HEK293T (cell line): ENCODE results near the gene FCHO2.

Experiments used
- CTCF ChIA-PET: fragments of 350-600 bp; formaldehyde crosslinking; extraction: SDS; loops from one replicate; lab custom pipeline; 2021; ENCODE audit warnings: antibody characterized with exemption, inconsistent platforms; lab: Yijun Ruan, JAX
- POLR2A ChIA-PET: fragments of 350-600 bp; formaldehyde crosslinking; extraction: SDS; loops from one replicate; lab custom pipeline; 2020; ENCODE audit warnings: antibody characterized with exemption, inconsistent platforms; lab: Yijun Ruan, JAX
- DNase-seq: peaks from one replicate; pipeline ENCODE4 v3.0.0; 2012; ENCODE audit warnings: mixed read lengths; ENCODE audit errors: extremely low spot score
- ARNT ChIP-seq: fragments of 450-650 bp; IDR thresholded peaks from 2 replicates; pipeline ENCODE4 v1.6.1; 2017; ENCODE audit warnings: mild to moderate bottlenecking
- BHLHE40 ChIP-seq: fragments of 450-650 bp; IDR thresholded peaks from 2 replicates; pipeline ENCODE4 v1.6.1; 2016; ENCODE audit warnings: mild to moderate bottlenecking, moderate library complexity, borderline replicate concordance
- CTBP1 ChIP-seq: fragments of 450-650 bp; IDR thresholded peaks from 2 replicates; pipeline ENCODE4 v1.6.1; 2016; ENCODE audit warnings: borderline replicate concordance
- ELF4 ChIP-seq: fragments of 450-650 bp; IDR thresholded peaks from 2 replicates; pipeline ENCODE4 v1.6.1; 2017; ENCODE audit warnings: antibody characterized with exemption
- FOXA1 ChIP-seq: fragments of 450-650 bp; IDR thresholded peaks from 2 replicates; pipeline ENCODE4 v1.6.1; 2016; ENCODE audit warnings: mild to moderate bottlenecking
- FOXK2 ChIP-seq: fragments of 450-650 bp; IDR thresholded peaks from 2 replicates; pipeline ENCODE4 v1.6.1; 2016; ENCODE audit warnings: mild to moderate bottlenecking
- FOXM1 ChIP-seq: fragments of 450-650 bp; IDR thresholded peaks from 2 replicates; pipeline ENCODE4 v1.6.1; 2017; ENCODE audit warnings: mild to moderate bottlenecking, borderline replicate concordance
- HDGF ChIP-seq: fragments of 450-650 bp; IDR thresholded peaks from 2 replicates; pipeline ENCODE4 v1.6.1; 2017; ENCODE audit warnings: antibody characterized with exemption, borderline replicate concordance
- L3MBTL2 ChIP-seq: fragments of 450-650 bp; conservative IDR thresholded peaks from 2 replicates; pipeline ENCODE4 v1.6.1; 2016; ENCODE audit warnings: mild to moderate bottlenecking
- LEF1 ChIP-seq: fragments of 450-650 bp; IDR thresholded peaks from 2 replicates; pipeline ENCODE4 v1.6.1; 2017; ENCODE audit warnings: mild to moderate bottlenecking, borderline replicate concordance
- NFRKB ChIP-seq: fragments of 450-650 bp; IDR thresholded peaks from 2 replicates; pipeline ENCODE4 v1.6.1; 2016; ENCODE audit warnings: mild to moderate bottlenecking, moderate library complexity
- PKNOX1 ChIP-seq: fragments of 450-650 bp; IDR thresholded peaks from 2 replicates; pipeline ENCODE4 v1.6.1; 2016
- SP1 ChIP-seq: fragments of 450-650 bp; IDR thresholded peaks from 2 replicates; pipeline ENCODE4 v1.6.1; 2017
- SUZ12 ChIP-seq: fragments of 450-650 bp; IDR thresholded peaks from 2 replicates; pipeline ENCODE4 v1.6.1; 2016; ENCODE audit warnings: mild to moderate bottlenecking
- TARDBP ChIP-seq: fragments of 450-650 bp; IDR thresholded peaks from 2 replicates; pipeline ENCODE4 v1.6.1; 2016
- ZNF384 ChIP-seq: fragments of 450-650 bp; IDR thresholded peaks from 2 replicates; pipeline ENCODE4 v1.6.1; 2016

The FCHO2 gene

DNA sequence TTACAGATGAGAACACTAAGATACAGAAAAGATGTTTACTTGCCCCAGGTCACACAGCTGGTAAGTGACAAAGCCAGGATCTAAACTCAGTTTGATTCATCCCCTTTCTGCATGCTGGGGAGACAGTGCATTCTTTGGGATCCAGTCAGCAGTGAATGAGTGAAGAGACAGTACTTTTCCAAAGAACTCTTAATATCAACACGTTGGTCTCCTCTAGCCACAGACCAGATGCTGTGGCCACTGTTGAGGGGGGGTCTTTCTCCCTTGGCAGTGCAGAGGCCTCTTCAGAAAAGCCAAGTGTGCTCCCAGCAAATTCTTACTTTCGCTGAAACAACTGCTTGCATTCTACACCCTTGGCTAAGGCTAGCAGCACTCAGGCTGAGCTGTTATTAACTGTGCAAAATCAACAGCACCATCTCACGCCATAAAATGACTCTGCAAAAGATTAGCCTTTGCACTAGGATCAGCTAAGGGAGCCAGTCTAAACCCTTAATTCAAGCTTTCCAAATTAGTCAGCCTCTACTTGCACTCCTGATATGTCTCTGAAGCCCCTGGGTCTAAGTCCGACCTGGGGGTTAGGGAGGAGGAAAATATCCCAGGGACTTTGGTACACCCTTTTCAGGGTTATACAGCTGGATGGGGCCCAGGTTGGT, 159.7 kb downstream of the FCHO2 start:
- no peak for DNase-seq
- CTCF ChIA-PET, result interaction anchor here (1.2 kb wide), 1 partner anchor 101 kb away, joined by 3 read pairs; no protein-coding TSS in a partner anchor
- TF ChIP-seq ZNF384 (no peak), PKNOX1 (no peak), SP1 (no peak), ELF4 (no peak), L3MBTL2 (no peak), FOXK2 (no peak)
- POLR2A ChIA-PET, result no interaction called here

DNA sequence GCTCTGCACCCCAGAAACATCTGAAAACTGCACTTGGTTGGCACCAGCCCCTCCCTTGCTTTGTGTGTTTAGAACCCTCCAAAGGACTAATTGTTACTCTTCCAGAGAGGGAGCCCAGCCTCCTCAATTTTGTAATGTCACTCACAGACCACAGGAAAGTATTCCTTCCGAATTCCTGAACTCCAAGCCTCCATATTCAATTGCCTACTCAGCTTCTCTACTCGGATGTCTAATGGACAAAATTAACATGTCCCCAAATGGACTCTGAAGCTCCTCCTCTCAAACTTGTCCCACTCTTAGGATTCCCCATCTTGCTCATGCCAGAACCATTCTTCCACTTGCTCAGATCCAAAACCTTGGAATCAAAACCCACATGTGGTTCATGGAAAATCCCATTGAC, 160.7 kb downstream of the FCHO2 start:
- CTCF ChIA-PET, result interaction anchor here (1.2 kb wide), 1 partner anchor 100 kb away, joined by 3 read pairs; no protein-coding TSS in a partner anchor
- DNase-seq, result no peak
- TF ChIP-seq FOXK2 (no peak), CTBP1 (no peak), ELF4 (no peak), HDGF (no peak), ARNT (no peak), TARDBP (no peak), PKNOX1 (no peak), SP1 (no peak), NFRKB (no peak), LEF1 (no peak)
- POLR2A ChIA-PET, result interaction anchor here (1.4 kb wide), 1 partner anchor 11 kb away, joined by 4 read pairs; no protein-coding TSS in a partner anchor

DNA sequence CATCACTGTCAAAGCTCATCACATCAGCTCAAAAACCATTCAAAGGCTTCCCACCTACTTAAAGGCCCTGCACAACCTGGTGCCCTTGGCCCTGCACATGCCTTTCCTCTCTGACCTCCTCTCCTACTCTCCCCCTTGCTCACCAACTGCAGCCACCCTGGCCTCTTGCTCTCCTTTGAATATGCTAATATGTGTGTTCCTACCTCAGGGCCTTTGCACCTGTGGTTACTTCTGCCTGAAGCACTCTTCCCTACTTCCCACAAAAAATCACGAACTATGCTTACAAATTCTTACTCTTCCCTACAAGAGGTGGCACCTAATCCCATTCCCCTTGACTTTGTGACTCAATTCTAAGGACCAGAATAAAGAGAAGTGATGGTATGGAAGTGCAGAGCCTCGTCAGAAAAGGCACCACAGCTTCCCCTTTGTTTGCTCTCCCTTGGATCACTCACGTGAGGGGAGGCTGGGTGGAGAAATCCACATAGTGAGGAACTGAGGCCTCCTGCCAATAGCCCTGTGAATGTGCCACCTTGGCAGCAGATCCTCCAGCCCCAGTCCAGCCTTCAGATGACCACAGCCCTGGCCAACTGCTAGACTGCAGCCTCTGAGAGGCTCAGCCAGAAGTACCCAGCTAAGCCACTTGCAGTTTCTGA, 161.4 kb downstream of the FCHO2 start:
- DNase-seq, result no peak
- ChIA-PET CTCF (no interaction called here), POLR2A (interaction anchor here (1.4 kb wide), 1 partner anchor 12 kb away, joined by 4 read pairs; no protein-coding TSS in a partner anchor)
- no peak for TF ChIP-seq BHLHE40
- no peak for TF ChIP-seq NFRKB
- TF ChIP-seq FOXM1, result no peak
- TF ChIP-seq TARDBP, result no peak
- TF ChIP-seq SP1, result no peak
- no peak for TF ChIP-seq ZNF384
- no peak for TF ChIP-seq ELF4
- TF ChIP-seq FOXA1, result no peak
- TF ChIP-seq HDGF, result no peak
- TF ChIP-seq CTBP1, result no peak
- TF ChIP-seq SUZ12, result no peak
- no peak for TF ChIP-seq L3MBTL2
- TF ChIP-seq FOXK2, result no peak
- no peak for TF ChIP-seq ARNT

- ChIA-PET CTCF (no interaction called here), POLR2A (no interaction called here)
- no peak for DNase-seq
- TF ChIP-seq NFRKB, result no peak
- TF ChIP-seq L3MBTL2, result no peak
- no peak for TF ChIP-seq FOXM1
- no peak for TF ChIP-seq PKNOX1
- TF ChIP-seq FOXA1, result no peak
- no peak for TF ChIP-seq LEF1
- no peak for TF ChIP-seq BHLHE40
- TF ChIP-seq ELF4, result no peak
- no peak for TF ChIP-seq SUZ12
- no peak for TF ChIP-seq CTBP1
- no peak for TF ChIP-seq FOXK2
- TF ChIP-seq ZNF384, result no peak
These were observed 162.6 kb downstream of the FCHO2 start for GRCh38 chr5:73118391-73118973.

GRCh38 chr5:73119451-73120157, 163.8 kb downstream of the FCHO2 start:
- DNase-seq, result no peak
- ChIA-PET CTCF (no interaction called here), POLR2A (no interaction called here)

More at GRCh38 chr5:73119451-73120157, 163.8 kb downstream of the FCHO2 start:
- no peak for TF ChIP-seq NFRKB
- no peak for TF ChIP-seq HDGF
- no peak for TF ChIP-seq FOXM1
- no peak for TF ChIP-seq FOXK2
- no peak for TF ChIP-seq CTBP1
- no peak for TF ChIP-seq SP1
- TF ChIP-seq LEF1, result no peak
- TF ChIP-seq TARDBP, result no peak
- TF ChIP-seq SUZ12, result no peak
- no peak for TF ChIP-seq FOXA1
- no peak for TF ChIP-seq PKNOX1
- TF ChIP-seq ZNF384, result no peak
- TF ChIP-seq ELF4, result no peak
- TF ChIP-seq BHLHE40, result no peak
- TF ChIP-seq ARNT, result no peak
- no peak for TF ChIP-seq L3MBTL2
